ENCODE measurements around the gene FILIP1.

DNA sequence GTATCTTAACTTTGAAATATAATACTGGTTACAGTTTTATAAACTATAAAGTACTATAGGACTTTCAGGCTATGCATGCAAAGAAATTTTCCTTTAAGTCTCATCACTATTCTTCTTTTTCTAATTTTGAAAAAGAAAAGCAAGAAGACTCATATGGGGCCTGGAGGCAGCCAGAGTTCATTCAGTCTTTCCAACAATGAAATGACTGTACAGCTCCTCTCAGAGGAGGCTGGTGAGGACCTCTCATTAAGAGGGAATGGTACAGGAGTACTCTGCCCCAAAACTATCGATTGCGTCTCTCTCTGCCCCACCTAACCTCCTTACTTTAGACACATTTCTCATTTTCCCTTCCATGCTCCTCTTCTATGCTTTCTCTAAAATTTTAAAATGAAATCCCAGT lies 66.3 kb downstream of the FILIP1 start:
- TF ChIP-seq SP1 (IDR thresholded peaks at IDR 0.05; ENCODE audit: low read depth, low read length) (no peak), YY1 (IDR thresholded peaks at IDR 0.05; ENCODE audit: low read depth, low read length) (no peak), POLR2A (IDR thresholded peaks at IDR 0.05; ENCODE audit: control extremely low read depth in 1 of 2, low read depth in 2 of 2, low read length in 2 of 2) (no peak), CTCF (IDR thresholded peaks at IDR 0.05; ENCODE audit: control extremely low read depth in 1 of 3, insufficient read depth in 1 of 3, low read depth in 1 of 3, low read length in 3 of 3) (no peak), CBX5 (IDR thresholded peaks at IDR 0.05; ENCODE audit: low read depth, low read length) (no peak), ATF3 (IDR thresholded peaks at IDR 0.05; ENCODE audit: insufficient read depth, low read depth, low read length) (no peak), GABPA (IDR thresholded peaks at IDR 0.05; ENCODE audit: borderline replicate concordance, insufficient read depth, low read length) (no peak)

All from H1 (cell line).